Transverse colon (tissue), 4 donors: Measurements from ENCODE around the gene CORT. TPM values are rescaled to one million over a fixed set of nuclear protein-coding genes. Genes with fewer than 3 reads are reported as not detected.
"Not testable (repeated sequence)": the region's sequence is repeated elsewhere in the genome, so short reads cannot be mapped to it uniquely, and the experiment has no call there.

ENCODE experiments used
- DNase-seq: peaks from one replicate; pipeline ENCODE4 v3.0.0-alpha.2; 2019
- H3K27ac ChIP-seq, 4 donors: fragments of 200-600 bp; sonication (generic); 2 replicates each; pipeline ENCODE4 v1.5.1; 2016 to 2018; ENCODE audit warnings: inconsistent platforms in 4 of 4
- H3K27me3 ChIP-seq: fragments of 200-600 bp; sonication (generic); 2 replicates; pipeline ENCODE4 v1.5.1; 2017; ENCODE audit warnings: inconsistent platforms
- H3K36me3 ChIP-seq, 4 donors: fragments of 200-600 bp; sonication (generic); 2 replicates each; pipeline ENCODE4 v1.5.1; 2017 to 2019; ENCODE audit warnings: inconsistent platforms in 4 of 4
- H3K4me1 ChIP-seq, 4 donors: fragments of 200-600 bp; sonication (generic); 2 replicates each; pipeline ENCODE4 v1.5.1; 2017 to 2020; ENCODE audit warnings: inconsistent platforms in 4 of 4
- H3K4me3 ChIP-seq, 4 donors: fragments of 200-600 bp; sonication (generic); 1 replicate in 1 of 4; 2 replicates in 3 of 4; pipeline versions ENCODE4 v1.5.1 to v1.6.1; 2017 to 2019; ENCODE audit warnings: inconsistent platforms in 4 of 4
- H3K9me3 ChIP-seq, 2 donors: fragments of 200-600 bp; sonication (generic); 2 replicates each; pipeline ENCODE4 v1.5.1; 2017 to 2019; ENCODE audit warnings: inconsistent platforms in 2 of 2
- EP300 ChIP-seq: sonication (generic); formaldehyde crosslinking; IDR thresholded peaks from one replicate; pipeline ENCODE4 v1.6.1; 2017; ENCODE audit warnings: antibody characterized with exemption, low read depth
- POLR2A ChIP-seq: fragments of 450-650 bp; IDR thresholded peaks from one replicate; pipeline ENCODE4 v1.6.1; 2016; ENCODE audit warnings: antibody characterized with exemption, mild to moderate bottlenecking, moderate library complexity
- POLR2AphosphoS5 ChIP-seq, 3 donors: sonication (generic); formaldehyde crosslinking; IDR thresholded peaks; one replicate each; pipeline ENCODE4 v1.6.1; 2016; ENCODE audit warnings: antibody characterized with exemption in 3 of 3
- WGBS, 2 donors: methylation state at CpG; one replicate each; pipeline ENCODE4 v1.1.5; 2018; ENCODE audit warnings: low coverage in 1 of 2; 5-methylcytosine and 5-hydroxymethylcytosine counted together
- in situ Hi-C, 4 donors: fragments of 200-750 bp; cut with MboI; loops; one replicate each; pipeline versions ENCODE4 v1.15.0 to v1.15.1; 2017; ENCODE audit warnings: low sequenced_read_pairs in 3 of 4, low pct_ligation_motif_present in 1 of 4, low pct_unique_long_range_greater_than_20kb in 1 of 4
- intact Hi-C: fragments of 100-400 bp; cut with DNase I; formaldehyde crosslinking; loops from one replicate; pipeline ENCODE4 v1.15.1; 2023; ENCODE audit warnings: low total_unique reads
- total RNA-seq, 4 donors: library from RNA; depleted of rRNA; stranded (reverse); fragments of >200 nt; gene quantifications; one replicate each; pipeline ENCODE4 v1.1.0, GENCODE V29; 2016
- TF ChIP-seq, protein P1 (sequence below), 5 experiments: fragments of 200-600 bp in 3 of 5; fragments of 450-650 bp in 2 of 5; sonication (generic) in 3 of 5; IDR thresholded peaks; 1 replicate in 2 of 5; 2 replicates in 3 of 5; pipeline ENCODE4 v1.5.1; 2016 to 2017; ENCODE audit warnings: antibody characterized with exemption in 5 of 5, inconsistent platforms in 3 of 5, mild to moderate bottlenecking in 2 of 5, moderate library complexity in 1 of 5

Gene CORT
- total RNA-seq, 4 donors from 2014 or later = 1.1 to 6.4 (median 2.6) TPM; not detected in 1

- DNase-seq = peak; percentile 94
- Histone ChIP-seq H3K9me3 (no peaks in the 10 kb centered on the region), H3K27me3 (no peaks in the 10 kb centered on the region), H3K4me3 (peak within 1 kb of the TSS; percentile 64 to 88 (median 68)), H3K4me1 (peaks cover 11 to 35% (median 27%) of the 10 kb centered on the region in 4 donors), H3K36me3 (peaks cover 0 to 12% (median 5%) of the 10 kb centered on the region in 4 donors), H3K27ac (peak within 1 kb of the TSS; percentile 71 to 84 (median 80))
- 0 to 3% methylated on average over 11 to 32 of the region's 59 CpGs for WGBS, 2 donors
- TF ChIP-seq, protein P1, sequence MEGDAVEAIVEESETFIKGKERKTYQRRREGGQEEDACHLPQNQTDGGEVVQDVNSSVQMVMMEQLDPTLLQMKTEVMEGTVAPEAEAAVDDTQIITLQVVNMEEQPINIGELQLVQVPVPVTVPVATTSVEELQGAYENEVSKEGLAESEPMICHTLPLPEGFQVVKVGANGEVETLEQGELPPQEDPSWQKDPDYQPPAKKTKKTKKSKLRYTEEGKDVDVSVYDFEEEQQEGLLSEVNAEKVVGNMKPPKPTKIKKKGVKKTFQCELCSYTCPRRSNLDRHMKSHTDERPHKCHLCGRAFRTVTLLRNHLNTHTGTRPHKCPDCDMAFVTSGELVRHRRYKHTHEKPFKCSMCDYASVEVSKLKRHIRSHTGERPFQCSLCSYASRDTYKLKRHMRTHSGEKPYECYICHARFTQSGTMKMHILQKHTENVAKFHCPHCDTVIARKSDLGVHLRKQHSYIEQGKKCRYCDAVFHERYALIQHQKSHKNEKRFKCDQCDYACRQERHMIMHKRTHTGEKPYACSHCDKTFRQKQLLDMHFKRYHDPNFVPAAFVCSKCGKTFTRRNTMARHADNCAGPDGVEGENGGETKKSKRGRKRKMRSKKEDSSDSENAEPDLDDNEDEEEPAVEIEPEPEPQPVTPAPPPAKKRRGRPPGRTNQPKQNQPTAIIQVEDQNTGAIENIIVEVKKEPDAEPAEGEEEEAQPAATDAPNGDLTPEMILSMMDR (IDR thresholded peaks at IDR 0.05) = no peak
- TF ChIP-seq EP300 (no peak), POLR2A (peak; percentile 46), POLR2AphosphoS5 (IDR thresholded peaks at IDR 0.05) (peak; percentile 57 to 80 (median 77))
- intact Hi-C loops (loop anchor here (10.0 kb wide), 1 partner anchor 1822 kb away; no protein-coding TSS in a partner anchor), in situ Hi-C loops (no loop called here)
Observed at GRCh38 chr1:10472220-10473144, 22.7 kb downstream of the CORT start, which contains the start of gene DFFA. DFFA (minus strand) TSS chr1:10472529; CDS start chr1:10472458, 71 bp downstream.

DNA sequence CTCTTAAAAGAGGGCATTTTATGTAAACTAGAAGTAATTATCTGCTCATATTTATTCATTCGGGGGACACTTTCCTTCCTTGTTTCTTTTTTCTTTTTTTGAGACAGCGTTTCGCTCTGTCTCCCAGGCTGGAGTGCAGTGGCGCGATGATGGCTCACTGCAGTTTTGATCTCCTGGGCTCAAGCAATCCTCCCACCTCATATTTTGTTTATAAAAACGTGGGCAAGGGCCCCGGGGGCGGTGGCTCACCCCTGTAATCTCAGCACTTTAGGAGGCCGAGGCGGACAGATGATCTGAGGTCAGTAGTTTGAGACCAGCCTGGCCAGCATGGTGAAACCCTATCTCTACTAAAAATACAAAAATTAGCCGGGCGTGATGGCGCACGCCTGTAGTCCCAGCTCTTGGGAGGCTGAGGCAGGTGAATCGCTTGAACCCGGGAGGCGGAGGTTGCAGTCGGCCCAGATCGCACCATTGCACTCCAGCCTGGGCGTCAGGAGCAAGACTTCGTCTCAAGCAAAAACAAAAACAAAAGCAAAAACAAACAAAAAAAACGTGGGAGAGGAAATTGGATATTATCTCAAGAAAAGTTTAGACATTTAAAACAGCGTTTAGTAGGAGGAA lies 23.4 kb downstream of the CORT start:
- TF ChIP-seq EP300 = no peak
- no peak for TF ChIP-seq POLR2AphosphoS5 (IDR thresholded peaks at IDR 0.05)
- TF ChIP-seq, protein P1 (IDR thresholded peaks at IDR 0.05) = no peak
- no peak for TF ChIP-seq POLR2A
- no peaks in the 10 kb centered on the region for H3K27me3 ChIP-seq
- H3K27ac ChIP-seq = peak overlapping the region; percentile 71 to 84 (median 80)
- H3K9me3 ChIP-seq = no peaks in the 10 kb centered on the region
- in situ Hi-C loops = no loop called here
- intact Hi-C loops = loop anchor here (10.0 kb wide), 1 partner anchor 1822 kb away; no protein-coding TSS in a partner anchor
- H3K4me1 ChIP-seq = peaks cover 11 to 35% (median 27%) of the 10 kb centered on the region in 4 donors
- peaks cover 0 to 10% (median 3%) of the 10 kb centered on the region in 4 donors for H3K36me3 ChIP-seq
- H3K4me3 ChIP-seq = peak overlapping the region in 2 of 4 donors; percentile 67 to 88
- DNase-seq = no peak
- WGBS, 2 donors = 80 to 90% methylated on average over 23 of the region's 23 CpGs

GRCh38 chr1:10474309-10474612 lies 24.4 kb downstream of the CORT start:
- H3K9me3 ChIP-seq, H3K27me3 ChIP-seq, DNase-seq, in situ Hi-C loops, H3K36me3 ChIP-seq: not testable (repeated sequence)
- Histone ChIP-seq H3K4me3 (peak overlapping the region in 3 of 4 donors; percentile 86 to 98 (median 91)), H3K27ac (peak overlapping the region; percentile 86 to 92 (median 90)), H3K4me1 (peaks cover 11 to 35% (median 27%) of the 10 kb centered on the region in 4 donors)
- intact Hi-C loops = loop anchor here (10.0 kb wide), 1 partner anchor 1821 kb away; no protein-coding TSS in a partner anchor
- 87 to 90% methylated on average over 3 to 10 of the region's 10 CpGs for WGBS, 2 donors

DNA sequence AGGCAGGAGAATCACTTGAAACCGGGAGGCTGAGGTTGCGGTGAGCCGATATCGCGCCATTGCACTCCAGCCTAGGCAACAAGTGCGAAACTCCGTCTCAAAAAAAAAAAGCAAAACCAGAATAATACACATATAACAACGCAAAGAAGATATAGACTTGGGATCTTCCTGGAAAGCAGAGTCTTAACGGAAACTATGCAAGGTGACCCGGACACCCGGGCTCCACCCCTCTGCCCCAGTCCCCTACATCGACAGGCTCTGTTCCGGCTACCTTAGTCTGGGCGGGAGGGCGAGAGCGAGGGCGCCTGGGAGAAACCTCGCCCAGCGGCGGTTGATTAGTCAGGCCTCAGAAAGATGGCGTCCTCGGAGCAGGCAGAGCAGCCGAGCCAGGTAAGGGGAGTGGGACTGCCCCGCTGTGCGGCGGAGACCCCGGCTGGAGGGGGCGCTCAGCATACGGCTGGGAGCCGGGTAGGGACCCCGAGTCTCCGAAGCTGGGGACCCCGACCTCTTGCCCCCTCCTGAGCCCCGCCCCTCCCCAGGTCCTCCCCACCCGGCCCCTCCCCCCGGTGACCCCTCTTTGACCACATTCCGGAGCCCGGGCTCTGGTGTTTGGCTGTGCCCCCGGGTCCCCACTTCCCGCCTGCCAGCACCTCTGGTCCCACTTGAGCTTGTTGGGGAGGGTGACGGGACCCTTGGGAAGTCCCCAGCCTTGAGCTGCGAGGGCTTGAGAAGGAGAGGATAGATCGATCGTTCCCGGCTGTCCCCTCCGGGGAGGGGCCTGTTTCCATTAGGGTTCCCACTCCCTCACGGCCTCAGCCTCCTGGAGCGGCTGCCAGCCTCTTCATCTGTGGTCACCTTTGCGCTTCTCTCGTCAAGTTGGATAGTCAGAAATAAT lies 25.0 kb downstream of the CORT start, which contains the start of gene PEX14:
PEX14 (plus strand) TSS at position 338 of the 895 bp plus-strand sequence; CDS start at position 355, 17 bp downstream.
- peak within 1 kb of the TSS; percentile 86 to 92 (median 90) for H3K27ac ChIP-seq
- intact Hi-C loops (loop anchor here (10.0 kb wide), 1 partner anchor 1820 kb away; no protein-coding TSS in a partner anchor), in situ Hi-C loops (no loop called here)
- peaks cover 11 to 35% (median 27%) of the 10 kb centered on the region in 4 donors for H3K4me1 ChIP-seq
- no peaks in the 10 kb centered on the region for H3K9me3 ChIP-seq
- 15% methylated on average over 36 of the region's 50 CpGs; no CpG with 5 or more reads in 1 of the 2 donors for WGBS, 2 donors
- peak within 1 kb of the TSS; percentile 86 to 98 (median 88) for H3K4me3 ChIP-seq
- H3K27me3 ChIP-seq = no peaks in the 10 kb centered on the region
- no peaks in the 10 kb centered on the region for H3K36me3 ChIP-seq
- DNase-seq = peak; percentile 91
- peak; percentile 38 for TF ChIP-seq POLR2A
- TF ChIP-seq EP300 = no peak
- TF ChIP-seq, protein P1 (IDR thresholded peaks at IDR 0.05) = no peak
- peak in 2 of 3 donors; percentile 58 to 61 for TF ChIP-seq POLR2AphosphoS5 (IDR thresholded peaks at IDR 0.05)
